Right forelimb (tissue), 1 donor: ENCODE results near the gene ENO2.

ENCODE experiments used
- DNase-seq: peaks from one replicate; pipeline ENCODE4 v3.0.0-alpha.2; 2018

Gene ENO2

DNA sequence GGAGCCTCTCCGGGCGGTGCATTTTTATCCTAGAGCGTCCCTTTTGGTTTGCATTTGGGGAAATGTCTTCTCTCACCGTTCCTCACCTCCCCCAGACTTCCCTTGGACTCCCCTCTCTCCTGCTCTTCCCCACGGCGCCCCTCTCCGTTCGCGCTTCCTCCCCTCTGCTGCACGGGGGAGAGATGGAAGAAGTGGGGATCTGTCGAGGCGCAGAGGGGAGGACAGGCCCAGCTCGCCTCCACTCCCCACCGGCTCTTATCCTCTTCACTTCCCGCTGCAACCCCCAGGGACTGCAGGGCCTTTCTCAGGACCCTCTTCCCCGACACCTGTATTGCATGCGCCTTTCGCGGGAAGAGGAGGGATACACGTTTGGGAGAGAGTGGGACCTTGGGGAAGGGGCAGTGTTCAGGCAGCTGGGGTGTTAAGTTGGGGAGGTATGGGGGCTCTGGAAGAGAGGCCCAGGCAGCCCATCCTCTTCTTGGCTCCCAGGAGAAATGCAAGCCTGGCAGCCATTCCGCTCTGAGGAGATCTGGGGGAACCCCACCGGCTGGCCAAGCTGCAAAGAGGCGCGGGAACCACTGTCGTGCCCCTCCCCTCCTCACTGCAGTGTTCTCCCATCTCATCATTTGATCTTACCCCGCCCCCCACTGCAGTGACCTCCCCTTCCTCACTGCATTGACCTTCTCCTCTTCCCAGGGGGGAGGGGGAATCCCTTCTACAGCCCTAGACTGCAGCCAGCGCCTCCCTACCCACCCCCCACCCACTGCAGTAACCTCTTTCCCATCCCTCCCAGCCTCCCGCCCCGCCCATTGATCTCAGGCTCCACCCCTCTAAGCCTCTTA, 788 bp downstream of the ENO2 start:
- DNase-seq: no peak

DNA sequence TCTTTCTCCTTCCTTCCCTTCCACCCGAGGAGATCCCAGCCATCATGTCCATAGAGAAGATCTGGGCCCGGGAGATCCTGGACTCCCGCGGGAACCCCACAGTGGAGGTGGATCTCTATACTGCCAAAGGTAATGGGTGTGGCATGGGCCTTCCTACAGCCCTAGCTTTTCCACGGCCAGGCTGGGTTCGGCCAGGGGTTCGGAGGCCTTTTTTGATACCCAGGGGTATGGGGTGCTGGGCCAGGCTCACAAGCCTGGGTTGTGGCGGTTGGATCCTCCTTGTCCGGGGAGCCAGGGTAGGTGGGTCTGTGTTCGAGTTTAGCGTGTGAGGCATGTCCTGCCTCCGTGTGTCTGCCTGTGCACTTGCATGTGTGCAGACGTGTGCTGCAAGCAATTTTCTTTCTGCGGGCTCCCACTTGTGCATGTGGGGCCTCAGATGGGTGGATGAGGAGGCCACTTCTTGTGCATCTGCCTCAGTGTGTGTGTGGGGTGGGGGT, 1.5 kb downstream of the ENO2 start:
- DNase-seq: no peak

DNA sequence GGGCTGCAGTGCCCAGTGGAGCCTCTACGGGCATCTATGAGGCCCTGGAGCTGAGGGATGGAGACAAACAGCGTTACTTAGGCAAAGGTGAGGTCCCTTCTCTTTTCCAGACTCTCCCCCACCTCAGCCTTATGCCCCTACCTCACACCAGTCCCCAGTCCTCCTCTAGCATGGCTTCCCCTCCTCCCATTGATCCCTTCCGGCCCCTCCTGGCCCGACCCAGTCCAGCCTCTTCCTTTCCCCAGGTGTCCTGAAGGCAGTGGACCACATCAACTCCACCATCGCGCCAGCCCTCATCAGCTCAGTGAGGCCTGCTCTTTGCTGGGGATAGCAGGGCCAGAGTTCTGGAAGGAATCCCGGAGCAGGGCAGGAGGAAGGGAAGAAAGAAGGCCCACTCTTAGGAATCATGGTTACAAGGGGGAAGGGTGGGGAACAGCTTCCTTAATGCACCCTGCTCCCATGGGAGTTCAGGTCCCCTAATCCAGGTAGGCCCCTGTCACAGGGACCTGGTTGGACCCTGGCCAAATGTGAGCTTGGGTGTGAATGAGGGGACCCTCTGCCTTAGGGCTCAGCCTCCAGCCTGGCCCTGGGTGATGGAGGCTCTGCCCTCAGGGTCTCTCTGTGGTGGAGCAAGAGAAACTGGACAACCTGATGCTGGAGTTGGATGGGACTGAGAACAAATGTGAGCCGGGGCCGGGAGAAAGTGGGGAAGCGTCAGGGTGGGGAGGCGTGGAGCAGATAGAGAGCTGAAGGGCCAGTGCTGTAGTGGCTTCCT, 2.2 kb downstream of the ENO2 start:
- DNase-seq: no peak

DNA sequence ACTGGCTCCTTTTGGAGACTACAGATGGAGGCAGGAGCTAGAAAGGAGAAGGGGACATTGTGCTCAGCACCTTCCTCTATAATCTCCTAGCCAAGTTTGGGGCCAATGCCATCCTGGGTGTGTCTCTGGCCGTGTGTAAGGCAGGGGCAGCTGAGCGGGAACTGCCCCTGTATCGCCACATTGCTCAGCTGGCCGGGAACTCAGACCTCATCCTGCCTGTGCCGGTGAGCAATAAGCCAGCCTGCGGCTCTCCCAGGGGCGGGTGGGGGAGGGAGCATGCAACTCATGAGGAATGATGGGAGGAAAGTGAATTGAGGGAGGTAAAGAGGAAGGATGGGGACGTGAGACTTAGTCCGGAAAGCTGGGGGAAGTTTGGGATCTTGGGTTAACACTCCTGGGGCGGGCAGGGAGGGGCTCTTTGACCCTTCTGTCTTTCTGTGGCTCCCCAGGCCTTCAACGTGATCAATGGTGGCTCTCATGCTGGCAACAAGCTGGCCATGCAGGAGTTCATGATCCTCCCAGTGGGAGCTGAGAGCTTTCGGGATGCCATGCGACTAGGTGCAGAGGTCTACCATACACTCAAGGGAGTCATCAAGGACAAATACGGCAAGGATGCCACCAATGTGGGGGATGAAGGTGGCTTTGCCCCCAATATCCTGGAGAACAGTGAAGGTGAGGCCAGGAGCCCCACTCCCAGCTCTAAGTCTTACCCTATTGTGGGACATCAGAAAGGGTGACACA, 3.3 kb downstream of the ENO2 start:
- no peak for DNase-seq

DNA sequence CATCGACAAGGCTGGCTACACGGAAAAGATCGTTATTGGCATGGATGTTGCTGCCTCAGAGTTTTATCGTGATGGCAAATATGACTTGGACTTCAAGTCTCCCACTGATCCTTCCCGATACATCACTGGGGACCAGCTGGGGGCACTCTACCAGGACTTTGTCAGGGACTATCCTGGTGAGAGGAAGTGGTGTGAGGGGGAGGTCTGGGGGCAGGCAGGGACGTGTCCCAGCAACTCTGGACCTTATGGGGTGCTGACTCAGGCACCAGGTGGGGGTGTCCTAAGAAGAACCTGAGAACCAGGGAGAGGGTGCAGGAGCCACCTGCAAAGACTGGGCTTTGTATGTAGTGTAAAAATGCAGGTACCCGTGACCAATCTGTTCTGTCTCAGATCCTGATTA, 5.2 kb downstream of the ENO2 start:
- DNase-seq: no peak

DNA sequence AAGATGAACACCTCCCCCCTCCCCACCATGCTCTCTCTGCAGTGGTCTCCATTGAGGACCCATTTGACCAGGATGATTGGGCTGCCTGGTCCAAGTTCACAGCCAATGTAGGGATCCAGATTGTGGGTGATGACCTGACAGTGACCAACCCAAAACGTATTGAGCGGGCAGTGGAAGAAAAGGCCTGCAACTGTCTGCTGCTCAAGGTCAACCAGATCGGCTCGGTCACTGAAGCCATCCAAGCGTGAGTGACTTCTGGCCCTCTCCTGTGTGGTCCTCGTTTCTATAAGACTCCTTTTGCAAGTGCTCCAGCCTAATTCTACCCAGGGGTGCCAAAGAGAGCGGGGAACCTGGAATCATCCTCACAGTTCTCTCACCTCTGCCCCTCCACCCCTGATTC, 7.2 kb downstream of the ENO2 start:
- DNase-seq: no peak

DNA sequence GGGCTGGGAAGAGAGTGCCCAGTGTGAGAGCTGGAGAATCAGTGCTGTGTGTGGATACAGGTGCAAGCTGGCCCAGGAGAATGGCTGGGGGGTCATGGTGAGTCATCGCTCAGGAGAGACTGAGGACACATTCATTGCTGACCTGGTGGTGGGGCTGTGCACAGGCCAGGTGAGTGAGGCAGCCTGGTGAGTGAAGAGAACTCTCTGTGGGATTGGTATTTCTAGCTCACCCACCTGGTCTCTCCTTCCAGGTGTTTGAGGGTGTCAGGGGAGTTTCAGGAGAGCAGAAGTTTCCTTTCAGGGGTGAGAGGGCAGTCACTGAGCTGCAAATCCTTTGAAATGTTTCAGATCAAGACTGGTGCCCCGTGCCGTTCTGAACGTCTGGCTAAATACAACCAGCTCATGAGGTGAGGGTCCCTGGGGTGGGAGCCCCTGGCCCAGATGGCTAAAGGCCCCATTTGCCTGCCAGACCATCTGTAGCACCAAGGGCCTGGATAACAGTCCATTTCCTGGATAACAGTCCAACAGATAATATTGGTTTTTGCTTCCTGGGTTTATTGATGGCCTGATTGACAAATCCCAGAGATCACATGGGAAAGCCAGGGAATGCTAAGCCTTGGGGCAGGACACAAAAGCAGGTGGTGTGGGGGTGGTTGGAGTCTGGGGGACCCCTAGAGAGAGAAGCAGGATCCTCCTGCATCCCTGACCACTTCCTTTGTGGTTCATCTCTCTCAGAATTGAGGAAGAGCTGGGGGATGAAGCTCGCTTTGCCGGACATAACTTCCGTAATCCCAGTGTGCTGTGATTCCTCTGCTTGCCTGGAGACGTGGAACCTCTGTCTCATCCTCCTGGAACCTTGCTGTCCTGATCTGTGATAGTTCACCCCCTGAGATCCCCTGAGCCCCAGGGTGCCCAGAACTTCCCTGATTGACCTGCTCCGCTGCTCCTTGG, 7.9 kb downstream of the ENO2 start:
- no peak for DNase-seq

DNA sequence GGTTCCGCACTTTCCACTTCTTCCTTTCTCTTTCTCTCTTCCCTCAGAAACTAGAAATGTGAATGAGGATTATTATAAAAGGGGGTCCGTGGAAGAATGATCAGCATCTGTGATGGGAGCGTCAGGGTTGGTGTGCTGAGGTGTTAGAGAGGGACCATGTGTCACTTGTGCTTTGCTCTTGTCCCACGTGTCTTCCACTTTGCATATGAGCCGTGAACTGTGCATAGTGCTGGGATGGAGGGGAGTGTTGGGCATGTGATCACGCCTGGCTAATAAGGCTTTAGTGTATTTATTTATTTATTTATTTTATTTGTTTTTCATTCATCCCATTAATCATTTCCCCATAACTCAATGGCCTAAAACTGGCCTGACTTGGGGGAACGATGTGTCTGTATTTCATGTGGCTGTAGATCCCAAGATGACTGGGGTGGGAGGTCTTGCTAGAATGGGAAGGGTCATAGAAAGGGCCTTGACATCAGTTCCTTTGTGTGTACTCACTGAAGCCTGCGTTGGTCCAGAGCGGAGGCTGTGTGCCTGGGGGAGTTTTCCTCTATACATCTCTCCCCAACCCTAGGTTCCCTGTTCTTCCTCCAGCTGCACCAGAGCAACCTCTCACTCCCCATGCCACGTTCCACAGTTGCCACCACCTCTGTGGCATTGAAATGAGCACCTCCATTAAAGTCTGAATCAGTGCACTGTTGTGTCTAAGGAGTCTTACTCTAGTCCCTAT, 8.8 kb downstream of the ENO2 start:
- no peak for DNase-seq

DNA sequence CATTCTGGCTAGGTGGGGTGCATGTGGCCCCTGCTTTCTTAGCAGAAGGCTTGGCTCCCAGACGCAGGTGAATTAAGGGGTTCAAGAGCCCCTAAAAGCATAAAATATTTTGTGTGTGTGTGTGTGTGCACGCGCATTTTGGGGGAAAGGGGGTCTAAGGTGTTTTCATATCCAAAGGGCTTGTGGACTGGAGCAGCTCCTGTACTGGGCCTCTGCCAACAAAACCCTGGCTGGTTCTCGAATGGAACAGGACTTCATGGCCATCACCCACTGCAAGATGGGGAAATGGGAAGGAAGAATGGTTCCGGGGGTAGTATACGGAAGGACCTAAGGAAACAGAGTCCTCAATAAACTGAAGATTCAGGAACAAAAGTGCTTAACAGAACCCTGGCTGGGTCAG, 9.5 kb downstream of the ENO2 start:
- DNase-seq: no peak

DNA sequence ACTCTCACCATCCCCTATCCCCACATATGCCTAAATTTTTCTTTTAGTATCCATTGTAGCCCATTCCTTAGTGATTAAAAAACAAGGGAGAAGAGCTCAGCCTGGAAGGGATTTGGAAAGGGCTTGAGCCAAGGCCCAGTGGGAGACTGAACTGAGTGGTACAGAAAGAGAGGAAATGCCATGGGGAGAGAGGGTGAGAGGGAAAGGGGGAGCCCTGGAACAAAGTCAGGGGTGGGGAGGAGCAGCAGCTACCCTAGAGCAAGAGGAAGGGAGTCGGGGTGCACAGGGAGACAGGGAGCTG, 10.8 kb downstream of the ENO2 start:
- no peak for DNase-seq

DNA sequence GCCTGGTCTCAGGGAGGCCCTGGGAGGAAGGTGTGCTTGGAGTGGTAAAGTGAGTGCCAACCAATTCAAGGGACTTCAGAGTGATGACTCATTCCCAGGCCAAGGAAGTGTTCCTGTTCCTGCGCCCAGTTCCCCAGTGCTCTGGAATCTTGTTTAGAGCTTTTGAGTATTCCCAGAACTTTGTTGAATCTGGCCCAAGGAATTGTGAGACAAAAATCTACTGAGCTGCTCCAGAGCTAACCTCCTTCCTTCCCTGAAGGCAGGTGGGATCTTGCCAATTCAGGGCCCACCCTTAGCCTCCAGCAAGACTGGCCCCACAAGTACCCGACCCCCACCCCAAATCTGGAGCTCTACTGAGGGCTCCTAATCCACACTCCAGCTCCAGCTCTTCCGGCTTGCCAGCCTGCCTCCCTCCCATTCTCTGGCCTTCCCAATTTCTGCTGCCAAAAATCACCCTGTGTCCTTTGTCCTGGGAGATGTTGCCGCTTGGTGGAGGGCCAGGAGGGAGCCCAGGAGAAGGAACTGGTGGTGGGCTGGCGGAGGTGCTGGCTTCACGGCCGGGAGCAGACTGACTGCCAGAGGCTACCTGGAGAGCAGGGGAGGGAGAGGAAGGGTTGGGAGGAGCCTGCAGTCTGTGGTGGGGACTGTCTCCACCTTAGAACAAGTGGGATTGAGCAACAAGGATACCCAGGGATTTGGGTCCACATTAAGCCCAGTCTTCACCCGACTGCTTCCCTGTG, 11.3 kb downstream of the ENO2 start:
- peak; percentile 81 for DNase-seq

DNA sequence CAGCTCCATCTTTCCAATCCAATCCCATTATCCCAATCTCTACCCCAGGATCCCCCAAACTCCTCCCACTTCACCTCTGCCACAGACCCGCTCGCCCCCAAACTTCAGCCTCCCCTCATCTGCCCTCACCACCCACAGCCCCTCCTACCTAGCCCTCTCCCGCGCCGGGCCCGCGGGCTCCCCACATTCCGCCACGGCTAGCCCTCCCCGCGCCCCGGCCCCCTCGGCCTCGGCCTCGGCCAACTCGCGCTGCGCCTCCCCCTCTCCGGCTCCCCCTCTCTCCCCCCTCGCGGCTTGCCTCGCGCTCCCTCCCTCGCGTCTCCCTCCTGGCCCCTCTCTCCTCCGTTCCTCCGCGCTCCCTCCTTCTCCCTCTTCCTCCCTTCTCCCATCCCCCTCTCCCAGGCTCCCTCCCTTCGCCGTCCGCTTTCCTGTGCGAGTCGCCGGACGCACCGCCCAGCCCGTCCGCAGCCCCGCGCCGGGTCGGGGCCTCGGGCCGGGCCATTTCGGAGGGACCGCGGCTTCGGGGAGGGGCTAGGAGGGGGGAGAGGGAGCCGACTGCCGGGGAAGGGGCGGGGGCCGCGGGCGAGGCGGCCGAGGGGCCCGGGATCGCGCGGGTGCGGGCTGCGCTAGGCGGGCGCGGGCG, 13.1 kb downstream of the ENO2 start, which contains the start of gene ATN1:
Gene ATN1 (plus strand): TSS at position 581 of the 643 bp plus-strand sequence. CDS start 6,043 bp downstream, outside the sequence.
- peak; percentile 90 for DNase-seq

DNA sequence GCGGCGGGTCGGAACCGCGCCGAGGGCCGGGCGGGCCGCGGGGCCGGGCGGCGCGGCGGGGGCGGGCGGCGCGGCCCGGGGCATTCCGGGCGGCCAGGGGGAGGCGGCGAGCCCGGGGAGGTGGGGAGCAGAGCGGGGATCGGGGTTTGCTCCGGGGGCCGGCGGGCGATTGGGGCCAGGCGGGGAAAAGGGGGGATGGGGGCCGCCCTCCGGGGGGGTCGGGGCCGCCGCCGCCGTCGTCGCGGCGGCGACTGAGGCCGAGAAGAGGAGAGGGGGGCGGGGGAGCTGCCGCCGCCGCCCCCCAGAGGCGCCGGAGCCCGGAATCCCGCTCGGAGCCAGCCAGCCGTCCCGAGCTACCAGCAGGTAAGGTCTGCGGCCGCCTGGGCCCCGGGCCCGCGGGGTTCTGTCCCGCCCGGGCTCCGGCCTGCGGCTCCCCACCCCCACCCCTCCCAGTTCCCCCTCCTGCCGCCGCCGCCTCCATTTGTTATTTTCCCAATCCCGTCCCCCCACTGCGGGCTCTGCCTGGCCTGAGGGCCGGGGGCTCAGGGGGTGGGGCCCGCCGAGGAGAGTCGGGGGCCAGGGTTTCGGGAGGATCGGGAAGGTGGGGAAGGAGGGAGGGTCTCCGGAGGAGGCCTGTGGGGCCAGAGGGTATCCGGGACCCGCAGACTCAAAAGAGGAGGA, 13.8 kb downstream of the ENO2 start:
- DNase-seq: peak; percentile 56

DNA sequence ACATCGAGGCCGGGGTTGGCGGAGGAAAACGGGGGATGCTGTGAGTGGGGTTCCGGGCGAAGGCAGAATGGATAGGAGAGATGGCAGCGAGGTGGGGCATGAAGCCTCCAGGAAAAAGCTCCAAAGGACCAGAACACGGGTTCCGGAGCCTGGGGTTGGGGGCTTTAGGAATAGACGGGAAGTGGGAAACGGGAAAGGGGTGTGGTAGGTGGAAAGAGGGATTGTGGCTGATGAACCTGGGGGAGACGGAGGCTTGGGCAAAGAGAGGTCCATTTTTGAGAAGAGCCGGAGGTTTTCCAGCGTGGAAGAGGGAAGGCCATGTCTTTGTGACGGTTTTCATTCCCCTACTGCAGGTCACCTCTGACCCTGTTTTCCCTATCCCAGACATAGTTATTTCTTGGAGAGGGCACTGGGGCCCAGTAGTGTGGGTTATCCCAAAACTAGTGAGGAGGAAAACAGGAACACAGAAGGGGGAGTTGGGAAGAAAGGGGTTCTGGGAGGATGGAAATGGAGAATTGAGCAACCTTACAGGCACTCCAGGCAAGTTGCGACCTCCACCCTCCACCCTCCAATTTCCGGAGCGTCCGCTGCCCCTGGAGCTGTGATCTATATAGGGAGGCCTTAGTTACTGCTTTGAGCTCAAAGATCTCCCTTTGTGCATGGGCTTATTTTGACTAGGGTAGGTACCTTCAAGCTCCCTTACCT, 14.5 kb downstream of the ENO2 start:
- DNase-seq: no peak

DNA sequence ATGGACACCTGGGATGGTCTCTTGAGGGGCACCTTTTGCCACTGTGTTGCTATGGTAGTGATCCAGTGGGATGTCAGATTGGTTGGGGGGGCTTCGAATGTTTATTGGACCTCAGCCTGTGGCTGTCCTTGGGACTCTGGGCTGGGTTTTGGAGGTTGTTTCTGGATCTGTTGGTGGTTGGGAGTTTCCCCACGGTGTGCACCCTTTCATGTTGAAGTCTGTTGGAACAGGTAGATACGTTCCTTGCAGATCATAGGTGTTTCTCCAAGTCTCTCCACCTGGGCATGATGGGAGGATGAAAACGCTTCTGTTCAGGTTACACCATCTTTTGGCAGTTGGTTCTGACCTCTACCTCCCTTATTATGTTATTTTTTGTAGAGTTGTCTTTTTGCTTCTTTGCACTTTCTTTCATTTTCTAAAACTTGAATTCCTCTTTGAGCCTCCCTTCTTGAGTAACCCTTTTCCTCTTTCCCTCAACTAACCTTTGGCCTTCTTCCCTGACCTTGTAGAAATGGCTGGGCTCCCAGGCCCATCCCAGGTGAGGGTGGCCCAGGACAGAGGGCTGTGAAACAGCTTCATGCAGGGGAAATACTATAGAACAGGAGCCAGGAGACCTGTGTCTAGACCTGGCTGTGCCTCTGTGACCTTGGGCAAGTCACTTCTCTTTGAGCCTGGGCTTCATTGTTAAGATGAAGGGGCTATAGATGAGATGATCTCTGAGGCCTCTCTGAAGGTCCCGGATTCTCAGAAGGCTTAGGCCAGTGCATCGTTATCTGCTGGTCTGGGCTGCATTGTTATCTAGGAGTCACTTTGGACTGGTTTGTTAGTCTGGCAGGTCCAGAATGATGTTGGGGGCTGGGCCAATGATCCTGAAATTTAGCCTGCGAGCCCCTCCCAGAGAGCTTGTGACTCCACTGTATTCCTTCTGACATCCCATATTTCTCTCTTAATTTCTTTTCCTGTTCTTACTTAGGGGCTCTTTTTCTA, 15.4 kb downstream of the ENO2 start:
- no peak for DNase-seq

DNA sequence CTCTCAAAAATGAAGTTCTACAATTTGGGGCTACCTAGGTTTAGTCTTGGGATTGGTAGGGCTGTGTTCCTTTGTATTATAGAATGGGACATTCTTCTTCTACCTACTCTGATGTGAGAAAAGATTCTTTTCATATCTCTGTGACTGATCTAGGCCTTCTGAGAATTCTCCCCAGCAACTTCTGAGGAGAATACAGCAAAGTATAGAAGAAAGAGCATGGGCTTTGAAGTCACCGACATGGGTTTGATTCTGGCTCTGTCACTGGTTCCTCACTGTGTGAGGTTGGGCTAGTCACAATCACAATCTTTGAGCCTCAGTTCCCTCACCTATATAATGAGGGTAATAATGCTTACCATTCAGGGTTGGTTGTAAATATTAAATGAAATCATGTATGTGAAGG, 18.4 kb downstream of the ENO2 start:
- no peak for DNase-seq

DNA sequence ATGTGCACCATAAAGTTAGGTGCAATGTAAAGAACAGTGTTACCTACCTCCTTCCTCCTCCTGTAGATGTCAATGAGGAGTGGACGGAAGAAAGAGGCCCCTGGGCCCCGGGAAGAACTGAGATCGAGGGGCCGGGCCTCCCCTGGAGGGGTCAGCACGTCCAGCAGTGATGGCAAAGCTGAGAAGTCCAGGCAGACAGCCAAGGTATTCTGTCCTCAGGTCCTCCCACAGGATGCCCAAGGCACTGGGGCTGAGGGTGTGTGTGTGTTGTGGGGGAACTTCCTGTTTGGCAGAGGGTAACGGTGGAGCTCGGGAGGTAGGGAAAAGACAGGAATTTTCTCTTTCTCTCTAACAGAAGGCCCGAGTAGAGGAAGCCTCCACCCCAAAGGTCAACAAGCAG, 19.7 kb downstream of the ENO2 start:
- peak; percentile 44 for DNase-seq
